Measurements from ENCODE around the gene LGALS1. TPM values are rescaled to one million over a fixed set of nuclear protein-coding genes. Genes with fewer than 3 reads are reported as not detected.

The LGALS1 gene
- total RNA-seq, 1 experiment from 2014 or later = 3.2 TPM

DNA sequence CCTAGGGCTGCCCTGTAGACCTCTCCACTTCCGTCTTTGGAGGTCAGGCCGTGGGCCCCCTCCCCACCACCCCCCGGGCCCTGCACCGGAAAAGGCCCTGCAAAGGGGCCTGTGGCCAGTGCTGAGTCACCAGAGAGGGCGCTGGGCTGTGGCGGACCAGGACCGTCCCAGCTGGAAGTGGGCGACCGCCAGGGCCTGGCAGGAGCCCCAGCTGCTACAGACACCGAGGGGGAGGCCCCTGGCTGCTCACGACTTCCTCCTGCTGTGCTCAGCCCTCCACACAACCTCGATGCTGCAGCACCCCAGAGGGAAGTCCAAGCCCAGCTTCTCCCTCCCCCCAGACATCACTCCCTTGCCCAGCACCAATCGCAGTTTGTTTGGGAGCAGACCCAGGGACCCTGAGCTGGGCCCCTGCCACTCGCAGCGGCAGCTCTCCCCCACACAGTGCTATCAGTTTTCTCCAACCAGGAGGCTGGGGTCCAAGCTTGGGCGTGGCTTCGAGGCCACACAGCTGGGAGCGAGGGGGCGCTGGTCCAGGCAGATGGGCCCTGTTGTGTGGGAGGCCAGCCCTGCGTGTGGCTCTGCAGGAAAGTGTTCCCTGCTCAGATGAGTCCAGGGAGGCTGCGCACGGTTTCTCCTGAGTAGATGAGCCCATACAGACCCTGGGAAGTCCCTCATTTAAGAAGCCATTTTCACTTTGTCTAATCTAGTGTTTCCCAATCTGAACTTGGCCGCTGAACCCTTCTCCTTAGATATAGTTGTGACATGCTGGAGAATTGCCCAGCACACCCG is 41.6 kb upstream of the LGALS1 start:
- Histone ChIP-seq H3K4me3 (ENCODE audit: low read depth, low read length) (no peak overlapping the region), H3K4me1 (peaks cover 22% of the 10 kb centered on the region), H3K36me3 (ENCODE audit: control insufficient read depth, insufficient read depth, low read length) (no peaks in the 10 kb centered on the region; the same call in 1 of the 2 replicates), H3K9me3 (no peaks in the 10 kb centered on the region), H3K27me3 (replicated peaks; ENCODE audit: control insufficient read depth, insufficient read depth, low read length) (no peaks in the 10 kb centered on the region)
- TF ChIP-seq, protein P1, sequence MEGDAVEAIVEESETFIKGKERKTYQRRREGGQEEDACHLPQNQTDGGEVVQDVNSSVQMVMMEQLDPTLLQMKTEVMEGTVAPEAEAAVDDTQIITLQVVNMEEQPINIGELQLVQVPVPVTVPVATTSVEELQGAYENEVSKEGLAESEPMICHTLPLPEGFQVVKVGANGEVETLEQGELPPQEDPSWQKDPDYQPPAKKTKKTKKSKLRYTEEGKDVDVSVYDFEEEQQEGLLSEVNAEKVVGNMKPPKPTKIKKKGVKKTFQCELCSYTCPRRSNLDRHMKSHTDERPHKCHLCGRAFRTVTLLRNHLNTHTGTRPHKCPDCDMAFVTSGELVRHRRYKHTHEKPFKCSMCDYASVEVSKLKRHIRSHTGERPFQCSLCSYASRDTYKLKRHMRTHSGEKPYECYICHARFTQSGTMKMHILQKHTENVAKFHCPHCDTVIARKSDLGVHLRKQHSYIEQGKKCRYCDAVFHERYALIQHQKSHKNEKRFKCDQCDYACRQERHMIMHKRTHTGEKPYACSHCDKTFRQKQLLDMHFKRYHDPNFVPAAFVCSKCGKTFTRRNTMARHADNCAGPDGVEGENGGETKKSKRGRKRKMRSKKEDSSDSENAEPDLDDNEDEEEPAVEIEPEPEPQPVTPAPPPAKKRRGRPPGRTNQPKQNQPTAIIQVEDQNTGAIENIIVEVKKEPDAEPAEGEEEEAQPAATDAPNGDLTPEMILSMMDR (IDR thresholded peaks at IDR 0.05; ENCODE audit: insufficient read depth in 1 of 2, low read depth in 1 of 2, low read length in 1 of 2, severe bottlenecking in 1 of 2, unreplicated experiment in 1 of 2) = no peak
- Mint-ChIP-seq H3K27me3 (ENCODE audit: insufficient read depth, unreplicated experiment) (no peaks in the 10 kb centered on the region), H3K4me1 (ENCODE audit: low read depth, unreplicated experiment) (peaks cover 10% of the 10 kb centered on the region), H3K27ac (ENCODE audit: unreplicated experiment) (peak overlapping the region; percentile 57), H3K9me3 (ENCODE audit: unreplicated experiment) (no peaks in the 10 kb centered on the region), H3K36me3 (ENCODE audit: insufficient read depth, unreplicated experiment) (peaks cover 4% of the 10 kb centered on the region), H3K4me3 (ENCODE audit: unreplicated experiment) (no peak overlapping the region)
- intact Hi-C loops (cut with micrococcal nuclease; ENCODE audit: unreplicated experiment) = no loop called here
- POLR2A ChIA-PET = interaction anchor here (0.6 kb wide), 1 partner anchor 764 kb away, joined by 3 read pairs; no protein-coding TSS in a partner anchor
- no TSS peak for BruUV-seq (replicated peaks)
- DNase-seq = no peak
- CTCF ChIA-PET = interaction anchor here (0.6 to 1.3 kb wide), 4 partner anchors 9 to 47 kb away, joined by 3 to 8 read pairs (median 6); partner anchors contain the start of gene GGA1

DNA sequence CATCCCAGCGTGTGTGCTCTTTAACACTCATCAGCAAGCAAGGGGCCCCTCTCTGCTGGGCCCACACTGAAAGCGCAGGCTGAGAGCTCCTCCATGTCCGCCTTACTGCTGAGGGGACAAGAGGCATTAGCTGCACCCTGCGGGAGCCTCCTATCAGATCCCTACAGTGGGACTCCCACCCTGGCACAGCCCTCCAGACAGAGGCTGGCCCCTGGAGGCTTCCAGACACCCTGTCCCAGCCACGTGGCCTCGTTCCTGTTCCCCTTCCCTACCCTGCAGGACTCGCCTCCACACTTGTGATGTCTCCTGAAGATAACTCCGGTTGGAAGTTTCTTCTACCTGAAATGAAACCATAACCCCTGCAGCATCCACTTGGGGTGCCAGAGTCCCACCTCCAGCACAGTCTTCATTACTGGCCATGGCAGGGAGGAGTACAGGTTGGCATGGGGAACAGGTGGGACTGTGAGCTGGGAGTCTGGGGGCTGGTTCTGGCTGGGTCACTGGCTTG is 41.0 kb upstream of the LGALS1 start:
- no peaks in the 10 kb centered on the region for H3K27me3 Mint-ChIP-seq (ENCODE audit: insufficient read depth, unreplicated experiment)
- Histone ChIP-seq H3K4me3 (ENCODE audit: low read depth, low read length) (no peak overlapping the region), H3K9me3 (no peaks in the 10 kb centered on the region), H3K4me1 (peaks cover 27% of the 10 kb centered on the region), H3K27me3 (replicated peaks; ENCODE audit: control insufficient read depth, insufficient read depth, low read length) (no peaks in the 10 kb centered on the region), H3K36me3 (ENCODE audit: control insufficient read depth, insufficient read depth, low read length) (no peaks in the 10 kb centered on the region; the same call in 1 of the 2 replicates)
- ChIA-PET CTCF (interaction anchor here (0.5 to 1.3 kb wide), 4 partner anchors 9 to 134 kb away, joined by 3 to 8 read pairs (median 4); partner anchors contain the start of gene GGA1), POLR2A (interaction anchor here (0.6 kb wide), 1 partner anchor 764 kb away, joined by 3 read pairs; no protein-coding TSS in a partner anchor)
- H3K4me1 Mint-ChIP-seq (ENCODE audit: low read depth, unreplicated experiment) = peaks cover 12% of the 10 kb centered on the region
- H3K4me3 Mint-ChIP-seq (ENCODE audit: unreplicated experiment) = no peak overlapping the region
- no peaks in the 10 kb centered on the region for H3K9me3 Mint-ChIP-seq (ENCODE audit: unreplicated experiment)
- peak overlapping the region; percentile 57 for H3K27ac Mint-ChIP-seq (ENCODE audit: unreplicated experiment)
- BruUV-seq (replicated peaks) = no TSS peak
- intact Hi-C loops (cut with micrococcal nuclease; ENCODE audit: unreplicated experiment) = no loop called here
- no peak for DNase-seq
- H3K36me3 Mint-ChIP-seq (ENCODE audit: insufficient read depth, unreplicated experiment) = peaks cover 4% of the 10 kb centered on the region
- TF ChIP-seq, protein P1 (IDR thresholded peaks at IDR 0.05; ENCODE audit: insufficient read depth in 1 of 2, low read depth in 1 of 2, low read length in 1 of 2, severe bottlenecking in 1 of 2, unreplicated experiment in 1 of 2) = peak in 1 of 2 experiments; percentile 30

DNA sequence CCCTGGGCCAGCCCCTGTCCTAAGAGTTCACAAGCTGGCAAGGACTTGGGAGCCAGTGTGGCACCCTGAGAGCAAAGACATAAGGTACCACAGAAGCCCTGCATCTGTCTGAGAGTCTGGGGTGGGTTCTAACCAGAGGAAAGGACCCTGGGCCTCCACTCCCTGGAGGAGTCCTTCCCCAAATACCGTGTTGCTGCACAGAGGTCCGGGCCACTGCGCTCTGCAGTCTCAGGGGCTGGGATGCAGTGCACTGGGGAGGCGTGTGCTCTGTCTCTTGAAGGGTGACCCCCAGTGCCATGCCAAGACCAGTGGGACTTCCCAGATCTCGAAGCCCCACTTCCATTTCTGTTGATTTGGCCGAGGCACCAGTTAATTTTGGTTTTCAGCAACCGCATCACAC is 40.3 kb upstream of the LGALS1 start:
- H3K4me3 ChIP-seq (ENCODE audit: low read depth, low read length) = no peak overlapping the region
- Mint-ChIP-seq H3K27me3 (ENCODE audit: insufficient read depth, unreplicated experiment) (no peaks in the 10 kb centered on the region), H3K27ac (ENCODE audit: unreplicated experiment) (no peak overlapping the region), H3K9me3 (ENCODE audit: unreplicated experiment) (no peaks in the 10 kb centered on the region), H3K4me3 (ENCODE audit: unreplicated experiment) (no peak overlapping the region), H3K4me1 (ENCODE audit: low read depth, unreplicated experiment) (peaks cover 12% of the 10 kb centered on the region), H3K36me3 (ENCODE audit: insufficient read depth, unreplicated experiment) (peaks cover 4% of the 10 kb centered on the region)
- H3K36me3 ChIP-seq (ENCODE audit: control insufficient read depth, insufficient read depth, low read length) = no peaks in the 10 kb centered on the region; the same call in 1 of the 2 replicates
- BruUV-seq (replicated peaks) = no TSS peak
- no peaks in the 10 kb centered on the region for H3K27me3 ChIP-seq (replicated peaks; ENCODE audit: control insufficient read depth, insufficient read depth, low read length)
- intact Hi-C loops (cut with micrococcal nuclease; ENCODE audit: unreplicated experiment) = no loop called here
- CTCF ChIA-PET = interaction anchor here (0.5 to 1.3 kb wide), 2 partner anchors 46 to 134 kb away, joined by 3 read pairs; no protein-coding TSS in a partner anchor
- POLR2A ChIA-PET = no interaction called here
- no peak for DNase-seq
- H3K9me3 ChIP-seq = no peaks in the 10 kb centered on the region
- TF ChIP-seq, protein P1 (IDR thresholded peaks at IDR 0.05; ENCODE audit: insufficient read depth in 1 of 2, low read depth in 1 of 2, low read length in 1 of 2, severe bottlenecking in 1 of 2, unreplicated experiment in 1 of 2) = no peak
- peaks cover 27% of the 10 kb centered on the region for H3K4me1 ChIP-seq

Data from Caco-2 (cell line).